ENCODE results near the gene ZPBP2.

ZPBP2 gene

GRCh38 chr17:39867880-39868553, at the start of gene ZPBP2:
ZPBP2 (plus strand) TSS chr17:39868202; CDS start chr17:39868355, 153 bp downstream.
- Histone ChIP-seq H3K9ac (ENCODE audit: low read length) (no peak within 1 kb of the TSS), H3K4me1 (ENCODE audit: control insufficient read depth, insufficient read depth, low read length) (peaks cover 12% of the 10 kb centered on the region), H3K4me3 (ENCODE audit: low read length) (no peak within 1 kb of the TSS), H3K27me3 (ENCODE audit: control insufficient read depth, insufficient read depth, low read length) (peaks cover 45% of the 10 kb centered on the region), H3K36me3 (ENCODE audit: control insufficient read depth, insufficient read depth, low read length) (no peaks in the 10 kb centered on the region), H3K9me3 (ENCODE audit: control insufficient read depth, low read length) (no peaks in the 10 kb centered on the region)

- H3K9me3 ChIP-seq (ENCODE audit: control insufficient read depth, low read length): no peaks in the 10 kb centered on the region
- H3K4me1 ChIP-seq (ENCODE audit: control insufficient read depth, insufficient read depth, low read length): no peaks in the 10 kb centered on the region
Measured at GRCh38 chr17:39818358-39819000, 49.5 kb upstream of the ZPBP2 start.

GRCh38 chr17:39820541-39820940, 47.5 kb upstream of the ZPBP2 start:
- Histone ChIP-seq H3K4me1 (ENCODE audit: control insufficient read depth, insufficient read depth, low read length) (no peaks in the 10 kb centered on the region), H3K36me3 (ENCODE audit: control insufficient read depth, insufficient read depth, low read length) (no peaks in the 10 kb centered on the region), H3K27me3 (ENCODE audit: control insufficient read depth, insufficient read depth, low read length) (no peaks in the 10 kb centered on the region)

More at GRCh38 chr17:39818358-39819000, 49.5 kb upstream of the ZPBP2 start:
- H3K9ac ChIP-seq (ENCODE audit: low read length): no peak overlapping the region
- no peaks in the 10 kb centered on the region for H3K27me3 ChIP-seq (ENCODE audit: control insufficient read depth, insufficient read depth, low read length)
- no peak overlapping the region for H3K4me3 ChIP-seq (ENCODE audit: low read length)
- H3K36me3 ChIP-seq (ENCODE audit: control insufficient read depth, insufficient read depth, low read length): no peaks in the 10 kb centered on the region

GRCh38 chr17:39820987-39821386, 47.0 kb upstream of the ZPBP2 start:
- no peaks in the 10 kb centered on the region for H3K4me1 ChIP-seq (ENCODE audit: control insufficient read depth, insufficient read depth, low read length)
- H3K27me3 ChIP-seq (ENCODE audit: control insufficient read depth, insufficient read depth, low read length): no peaks in the 10 kb centered on the region
- no peaks in the 10 kb centered on the region for H3K36me3 ChIP-seq (ENCODE audit: control insufficient read depth, insufficient read depth, low read length)
- no peak overlapping the region for H3K9ac ChIP-seq (ENCODE audit: low read length)
- H3K9me3 ChIP-seq (ENCODE audit: control insufficient read depth, low read length): no peaks in the 10 kb centered on the region
- no peak overlapping the region for H3K4me3 ChIP-seq (ENCODE audit: low read length)

More at GRCh38 chr17:39820541-39820940, 47.5 kb upstream of the ZPBP2 start:
- Histone ChIP-seq H3K4me3 (ENCODE audit: low read length) (no peak overlapping the region), H3K9ac (ENCODE audit: low read length) (no peak overlapping the region), H3K9me3 (ENCODE audit: control insufficient read depth, low read length) (no peaks in the 10 kb centered on the region)

GRCh38 chr17:39822051-39822451, 46.0 kb upstream of the ZPBP2 start:
- Histone ChIP-seq H3K36me3 (ENCODE audit: control insufficient read depth, insufficient read depth, low read length) (no peaks in the 10 kb centered on the region), H3K4me1 (ENCODE audit: control insufficient read depth, insufficient read depth, low read length) (no peaks in the 10 kb centered on the region), H3K27me3 (ENCODE audit: control insufficient read depth, insufficient read depth, low read length) (no peaks in the 10 kb centered on the region), H3K4me3 (ENCODE audit: low read length) (no peak overlapping the region), H3K9ac (ENCODE audit: low read length) (no peak overlapping the region), H3K9me3 (ENCODE audit: control insufficient read depth, low read length) (no peaks in the 10 kb centered on the region)

GRCh38 chr17:39823407-39824054, 44.5 kb upstream of the ZPBP2 start:
- no peaks in the 10 kb centered on the region for H3K27me3 ChIP-seq (ENCODE audit: control insufficient read depth, insufficient read depth, low read length)
- peaks cover 4% of the 10 kb centered on the region for H3K4me1 ChIP-seq (ENCODE audit: control insufficient read depth, insufficient read depth, low read length)
- H3K9me3 ChIP-seq (ENCODE audit: control insufficient read depth, low read length): no peaks in the 10 kb centered on the region
- H3K4me3 ChIP-seq (ENCODE audit: low read length): no peak overlapping the region
- H3K36me3 ChIP-seq (ENCODE audit: control insufficient read depth, insufficient read depth, low read length): no peaks in the 10 kb centered on the region
- no peak overlapping the region for H3K9ac ChIP-seq (ENCODE audit: low read length)

- H3K27me3 ChIP-seq (ENCODE audit: control insufficient read depth, insufficient read depth, low read length): no peaks in the 10 kb centered on the region
- no peak overlapping the region for H3K4me3 ChIP-seq (ENCODE audit: low read length)
- H3K36me3 ChIP-seq (ENCODE audit: control insufficient read depth, insufficient read depth, low read length): no peaks in the 10 kb centered on the region
- H3K9ac ChIP-seq (ENCODE audit: low read length): no peak overlapping the region
- no peaks in the 10 kb centered on the region for H3K9me3 ChIP-seq (ENCODE audit: control insufficient read depth, low read length)
- H3K4me1 ChIP-seq (ENCODE audit: control insufficient read depth, insufficient read depth, low read length): peaks cover 4% of the 10 kb centered on the region
Measured at GRCh38 chr17:39826334-39826733, 41.7 kb upstream of the ZPBP2 start.

GRCh38 chr17:39828443-39828842, 39.6 kb upstream of the ZPBP2 start:
- Histone ChIP-seq H3K9me3 (ENCODE audit: control insufficient read depth, low read length) (no peaks in the 10 kb centered on the region), H3K36me3 (ENCODE audit: control insufficient read depth, insufficient read depth, low read length) (no peaks in the 10 kb centered on the region), H3K9ac (ENCODE audit: low read length) (no peak overlapping the region), H3K4me1 (ENCODE audit: control insufficient read depth, insufficient read depth, low read length) (peaks cover 4% of the 10 kb centered on the region), H3K27me3 (ENCODE audit: control insufficient read depth, insufficient read depth, low read length) (no peaks in the 10 kb centered on the region), H3K4me3 (ENCODE audit: low read length) (no peak overlapping the region)

- Histone ChIP-seq H3K27me3 (ENCODE audit: control insufficient read depth, insufficient read depth, low read length) (no peaks in the 10 kb centered on the region), H3K36me3 (ENCODE audit: control insufficient read depth, insufficient read depth, low read length) (no peaks in the 10 kb centered on the region), H3K4me3 (ENCODE audit: low read length) (no peak overlapping the region), H3K4me1 (ENCODE audit: control insufficient read depth, insufficient read depth, low read length) (peaks cover 4% of the 10 kb centered on the region), H3K9me3 (ENCODE audit: control insufficient read depth, low read length) (no peaks in the 10 kb centered on the region), H3K9ac (ENCODE audit: low read length) (no peak overlapping the region)
Measured at GRCh38 chr17:39831588-39831987, 36.4 kb upstream of the ZPBP2 start.

GRCh38 chr17:39834017-39834416, 34.0 kb upstream of the ZPBP2 start:
- Histone ChIP-seq H3K9me3 (ENCODE audit: control insufficient read depth, low read length) (no peaks in the 10 kb centered on the region), H3K9ac (ENCODE audit: low read length) (no peak overlapping the region), H3K27me3 (ENCODE audit: control insufficient read depth, insufficient read depth, low read length) (no peaks in the 10 kb centered on the region), H3K36me3 (ENCODE audit: control insufficient read depth, insufficient read depth, low read length) (no peaks in the 10 kb centered on the region), H3K4me3 (ENCODE audit: low read length) (no peak overlapping the region), H3K4me1 (ENCODE audit: control insufficient read depth, insufficient read depth, low read length) (no peaks in the 10 kb centered on the region)

- no peaks in the 10 kb centered on the region for H3K36me3 ChIP-seq (ENCODE audit: control insufficient read depth, insufficient read depth, low read length)
- H3K27me3 ChIP-seq (ENCODE audit: control insufficient read depth, insufficient read depth, low read length): no peaks in the 10 kb centered on the region
- no peaks in the 10 kb centered on the region for H3K4me1 ChIP-seq (ENCODE audit: control insufficient read depth, insufficient read depth, low read length)
- H3K4me3 ChIP-seq (ENCODE audit: low read length): no peak overlapping the region
- H3K9me3 ChIP-seq (ENCODE audit: control insufficient read depth, low read length): no peaks in the 10 kb centered on the region
- H3K9ac ChIP-seq (ENCODE audit: low read length): no peak overlapping the region
Measured at GRCh38 chr17:39835038-39835786, 32.8 kb upstream of the ZPBP2 start.

GRCh38 chr17:39836117-39836516, 31.9 kb upstream of the ZPBP2 start:
- no peaks in the 10 kb centered on the region for H3K9me3 ChIP-seq (ENCODE audit: control insufficient read depth, low read length)
- H3K36me3 ChIP-seq (ENCODE audit: control insufficient read depth, insufficient read depth, low read length): no peaks in the 10 kb centered on the region
- H3K9ac ChIP-seq (ENCODE audit: low read length): no peak overlapping the region
- no peaks in the 10 kb centered on the region for H3K4me1 ChIP-seq (ENCODE audit: control insufficient read depth, insufficient read depth, low read length)
- H3K27me3 ChIP-seq (ENCODE audit: control insufficient read depth, insufficient read depth, low read length): no peaks in the 10 kb centered on the region
- no peak overlapping the region for H3K4me3 ChIP-seq (ENCODE audit: low read length)
